Thyroid gland (tissue), 4 donors: ENCODE data around the gene EML1. TPM values are rescaled to one million over a fixed set of nuclear protein-coding genes. Genes with fewer than 3 reads are reported as not detected.
A peak's percentile ranks its signal among the peaks of the same experiment; 100 is the strongest.

Experiments used
- DNase-seq, 2 donors: peaks; one replicate each; pipeline ENCODE4 v3.0.0-alpha.2; 2019
- H3K27ac ChIP-seq, 3 donors: fragments of 200-600 bp; sonication (generic); 1 replicate in 2 of 3; 2 replicates in 1 of 3; pipeline ENCODE4 v1.5.1; 2016 to 2019; ENCODE audit warnings: mild to moderate bottlenecking in 1 of 3, moderate library complexity in 1 of 3
- H3K27me3 ChIP-seq: fragments of 200-600 bp; sonication (generic); one replicate; pipeline ENCODE4 v1.5.1; 2019
- H3K36me3 ChIP-seq, 2 donors: fragments of 200-600 bp; sonication (generic); one replicate each; pipeline ENCODE4 v1.5.1; 2016 to 2019
- H3K4me1 ChIP-seq, 2 donors: fragments of 200-600 bp; sonication (generic); one replicate each; pipeline ENCODE4 v1.5.1; 2017 to 2019
- H3K4me3 ChIP-seq, 3 donors: fragments of 200-600 bp; sonication (generic); replicated peaks in 1 of 3; 1 replicate in 2 of 3; 2 replicates in 1 of 3; pipeline ENCODE4 v1.5.1; 2016; ENCODE audit warnings: mild to moderate bottlenecking in 1 of 3
- H3K9me3 ChIP-seq: fragments of 200-600 bp; sonication (generic); one replicate; pipeline ENCODE4 v1.5.1; 2017
- POLR2A ChIP-seq, 2 donors: fragments of 450-650 bp; IDR thresholded peaks; one replicate each; pipeline ENCODE4 v1.6.1; 2017; ENCODE audit warnings: antibody characterized with exemption in 2 of 2, mild to moderate bottlenecking in 2 of 2, moderate library complexity in 1 of 2
- WGBS, 2 donors: methylation state at CpG; one replicate each; pipeline ENCODE4 v1.1.5; 2017; 5-methylcytosine and 5-hydroxymethylcytosine counted together
- intact Hi-C: fragments of 100-400 bp; cut with DNase I; formaldehyde crosslinking; loops from one replicate; pipeline ENCODE4 v1.15.1; 2023
- total RNA-seq, 4 donors: library from RNA; depleted of rRNA; stranded (reverse); fragments of >200 nt; gene quantifications; one replicate each; pipeline ENCODE4 v1.2.3, GENCODE V29; 2016
- TF ChIP-seq, protein P1 (sequence below), 6 experiments: fragments of 200-600 bp in 3 of 6; fragments of 450-650 bp in 3 of 6; sonication (generic) in 3 of 6; IDR thresholded peaks; one replicate each; pipeline ENCODE4 v1.5.1; 2016 to 2019; ENCODE audit warnings: antibody characterized with exemption in 6 of 6, mild to moderate bottlenecking in 2 of 6, inconsistent platforms in 1 of 6, moderate library complexity in 1 of 6

EML1 gene
- total RNA-seq, 4 donors from 2014 or later, result 24.2 to 58.7 (median 37.9) TPM

DNA sequence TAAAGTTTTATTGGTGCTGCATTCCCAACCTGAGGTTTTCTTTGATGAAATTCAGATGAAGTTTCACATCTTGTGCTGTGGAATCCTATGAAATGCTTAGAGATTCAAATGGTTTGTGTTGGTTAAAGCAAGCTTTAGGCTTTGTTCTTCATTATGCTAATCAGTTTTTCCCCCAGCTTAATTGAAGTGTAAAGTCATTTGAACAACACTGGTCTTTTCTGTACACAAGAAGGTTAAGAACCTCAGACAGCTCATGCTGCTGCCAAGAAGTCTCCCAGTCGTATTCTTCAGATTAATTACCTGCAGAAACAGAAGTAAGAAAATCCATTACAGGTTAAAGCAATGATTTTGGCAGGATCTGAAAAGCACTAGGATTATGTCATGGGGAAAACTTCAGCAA lies 48.9 kb downstream of the EML1 start:
- peak overlapping the region in 2 of 3 donors; percentile 15 to 36 for H3K27ac ChIP-seq
- H3K27me3 ChIP-seq, result no peaks in the 10 kb centered on the region
- intact Hi-C loops, result no loop called here
- no peaks in the 10 kb centered on the region for H3K9me3 ChIP-seq
- no peak overlapping the region for H3K4me3 ChIP-seq
- no peaks in the 10 kb centered on the region for H3K36me3 ChIP-seq
- no peak for DNase-seq
- TF ChIP-seq, protein P1, sequence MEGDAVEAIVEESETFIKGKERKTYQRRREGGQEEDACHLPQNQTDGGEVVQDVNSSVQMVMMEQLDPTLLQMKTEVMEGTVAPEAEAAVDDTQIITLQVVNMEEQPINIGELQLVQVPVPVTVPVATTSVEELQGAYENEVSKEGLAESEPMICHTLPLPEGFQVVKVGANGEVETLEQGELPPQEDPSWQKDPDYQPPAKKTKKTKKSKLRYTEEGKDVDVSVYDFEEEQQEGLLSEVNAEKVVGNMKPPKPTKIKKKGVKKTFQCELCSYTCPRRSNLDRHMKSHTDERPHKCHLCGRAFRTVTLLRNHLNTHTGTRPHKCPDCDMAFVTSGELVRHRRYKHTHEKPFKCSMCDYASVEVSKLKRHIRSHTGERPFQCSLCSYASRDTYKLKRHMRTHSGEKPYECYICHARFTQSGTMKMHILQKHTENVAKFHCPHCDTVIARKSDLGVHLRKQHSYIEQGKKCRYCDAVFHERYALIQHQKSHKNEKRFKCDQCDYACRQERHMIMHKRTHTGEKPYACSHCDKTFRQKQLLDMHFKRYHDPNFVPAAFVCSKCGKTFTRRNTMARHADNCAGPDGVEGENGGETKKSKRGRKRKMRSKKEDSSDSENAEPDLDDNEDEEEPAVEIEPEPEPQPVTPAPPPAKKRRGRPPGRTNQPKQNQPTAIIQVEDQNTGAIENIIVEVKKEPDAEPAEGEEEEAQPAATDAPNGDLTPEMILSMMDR (IDR thresholded peaks at IDR 0.05), result no peak
- TF ChIP-seq POLR2A (IDR thresholded peaks at IDR 0.05), result no peak
- H3K4me1 ChIP-seq, result peaks cover 37 to 40% of the 10 kb centered on the region in 2 donors
- WGBS, 2 donors, result 33 to 42% methylated on average over 1 of the region's 1 CpG

GRCh38 chr14:99846808-99847207 lies 53.6 kb downstream of the EML1 start:
- Histone ChIP-seq H3K4me3 (no peak overlapping the region), H3K36me3 (no peaks in the 10 kb centered on the region), H3K9me3 (no peaks in the 10 kb centered on the region), H3K27me3 (no peaks in the 10 kb centered on the region), H3K27ac (no peak overlapping the region), H3K4me1 (peaks cover 12 to 19% of the 10 kb centered on the region in 2 donors)
- no peak for TF ChIP-seq POLR2A (IDR thresholded peaks at IDR 0.05)
- TF ChIP-seq, protein P1 (IDR thresholded peaks at IDR 0.05), result no peak
- no peak for DNase-seq
- intact Hi-C loops, result no loop called here

DNA sequence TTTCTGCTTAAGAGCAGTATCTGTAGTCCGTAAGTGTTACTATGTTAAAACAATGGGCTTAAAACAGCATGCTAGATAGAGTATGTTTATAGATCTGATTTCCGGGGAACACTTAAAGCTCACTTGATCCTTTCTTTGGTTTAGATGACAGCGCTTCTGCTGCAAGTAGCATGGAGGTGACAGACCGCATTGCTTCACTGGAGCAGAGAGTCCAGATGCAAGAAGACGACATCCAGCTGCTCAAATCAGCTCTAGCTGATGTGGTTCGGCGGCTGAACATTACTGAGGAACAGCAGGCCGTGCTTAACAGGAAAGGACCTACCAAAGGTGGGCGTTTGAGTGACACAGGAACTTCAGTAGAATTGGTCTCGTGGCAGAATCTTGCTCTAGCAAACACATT lies 57.5 kb downstream of the EML1 start:
- intact Hi-C loops, result no loop called here
- no peak for TF ChIP-seq POLR2A (IDR thresholded peaks at IDR 0.05)
- TF ChIP-seq, protein P1 (IDR thresholded peaks at IDR 0.05), result no peak
- no peak overlapping the region for H3K27ac ChIP-seq
- no peak overlapping the region for H3K4me3 ChIP-seq
- H3K4me1 ChIP-seq, result peaks cover 4 to 27% of the 10 kb centered on the region in 2 donors
- no peaks in the 10 kb centered on the region for H3K27me3 ChIP-seq
- no peaks in the 10 kb centered on the region for H3K9me3 ChIP-seq
- no peaks in the 10 kb centered on the region for H3K36me3 ChIP-seq
- no peak for DNase-seq
- 59 to 80% methylated on average over 10 of the region's 10 CpGs for WGBS, 2 donors

- TF ChIP-seq POLR2A (IDR thresholded peaks at IDR 0.05), result no peak
- TF ChIP-seq, protein P1 (IDR thresholded peaks at IDR 0.05), result no peak
- no peak for DNase-seq
- Histone ChIP-seq H3K9me3 (no peaks in the 10 kb centered on the region), H3K4me1 (peaks cover 4 to 27% of the 10 kb centered on the region in 2 donors), H3K4me3 (no peak overlapping the region), H3K27ac (no peak overlapping the region), H3K27me3 (no peaks in the 10 kb centered on the region), H3K36me3 (no peaks in the 10 kb centered on the region)
- intact Hi-C loops, result no loop called here
- WGBS, 2 donors, result 63 to 73% methylated on average over 4 of the region's 4 CpGs
Measured at GRCh38 chr14:99852578-99852977, 59.4 kb downstream of the EML1 start.

- Histone ChIP-seq H3K36me3 (no peaks in the 10 kb centered on the region), H3K27ac (no peak overlapping the region), H3K4me3 (no peak overlapping the region), H3K9me3 (no peaks in the 10 kb centered on the region), H3K4me1 (peaks cover 4 to 27% of the 10 kb centered on the region in 2 donors), H3K27me3 (no peaks in the 10 kb centered on the region)
- intact Hi-C loops, result no loop called here
- no peak for TF ChIP-seq POLR2A (IDR thresholded peaks at IDR 0.05)
- 41 to 56% methylated on average over 4 to 5 of the region's 5 CpGs for WGBS, 2 donors
- peak in 1 of 2 donors; percentile 31 for DNase-seq
Measured at GRCh38 chr14:99853206-99853605, 60.0 kb downstream of the EML1 start.

- Histone ChIP-seq H3K4me1 (peaks cover 4 to 27% of the 10 kb centered on the region in 2 donors), H3K27me3 (no peaks in the 10 kb centered on the region), H3K36me3 (no peaks in the 10 kb centered on the region), H3K27ac (no peak overlapping the region), H3K9me3 (no peaks in the 10 kb centered on the region), H3K4me3 (no peak overlapping the region)
- WGBS, 2 donors, result 60 to 90% methylated on average over 5 of the region's 5 CpGs
- DNase-seq, result no peak
- TF ChIP-seq POLR2A (IDR thresholded peaks at IDR 0.05), result no peak
- TF ChIP-seq, protein P1 (IDR thresholded peaks at IDR 0.05), result no peak
- intact Hi-C loops, result no loop called here
Measured at GRCh38 chr14:99854831-99855230, 61.6 kb downstream of the EML1 start.
